Fibroblast of villous mesenchyme (primary cell): Measurements from ENCODE around the gene LSM5. TPM values are rescaled to one million over a fixed set of nuclear protein-coding genes. Genes with fewer than 3 reads are reported as not detected.

Experiments
- DNase-seq: peaks from one replicate; pipeline ENCODE4 v3.0.0-alpha.2; 2010; ENCODE audit warnings: low read depth
- H3K4me3 ChIP-seq: 2 replicates; pipeline ENCODE4 v1.5.1; 2011; ENCODE audit warnings: low read depth, mild to moderate bottlenecking, low read length
- CTCF ChIP-seq: IDR thresholded peaks from 2 replicates; pipeline ENCODE4 v1.5.1; 2012; ENCODE audit warnings: low read depth, mild to moderate bottlenecking, low read length; ENCODE audit not compliant: insufficient read depth
- total RNA-seq: library from RNA; depleted of rRNA; stranded (reverse); fragments of >200 nt; gene quantifications from 2 replicates; pipeline ENCODE4 v1.2.3, GENCODE V29; 2012

The LSM5 gene
- total RNA-seq, 1 donor: 37.1 TPM

- H3K4me3 ChIP-seq: no peak overlapping the region
- no peak for TF ChIP-seq CTCF
- no peak for DNase-seq
These were observed 43.3 kb upstream of the LSM5 start for GRCh38 chr7:32533276-32534029.

GRCh38 chr7:32532716-32533115, 42.5 kb upstream of the LSM5 start:
- H3K4me3 ChIP-seq: no peak overlapping the region
- TF ChIP-seq CTCF: no peak
- no peak for DNase-seq

GRCh38 chr7:32532086-32532485, 41.9 kb upstream of the LSM5 start:
- no peak overlapping the region for H3K4me3 ChIP-seq
- DNase-seq: no peak
- no peak for TF ChIP-seq CTCF

- H3K4me3 ChIP-seq: no peak overlapping the region
- DNase-seq: no peak
- no peak for TF ChIP-seq CTCF
These were observed 41.2 kb upstream of the LSM5 start for GRCh38 chr7:32531402-32531801.

GRCh38 chr7:32525839-32526238, 35.7 kb upstream of the LSM5 start:
- DNase-seq: no peak
- TF ChIP-seq CTCF: no peak
- no peak overlapping the region for H3K4me3 ChIP-seq

- TF ChIP-seq CTCF: no peak
- no peak for DNase-seq
- no peak overlapping the region for H3K4me3 ChIP-seq
These were observed 34.5 kb upstream of the LSM5 start for GRCh38 chr7:32524631-32525030.
